ENCODE data around the gene RARG. TPM values are rescaled to one million over a fixed set of nuclear protein-coding genes. Genes with fewer than 3 reads are reported as not detected.

The RARG gene
- total and polyA plus RNA-seq, 2 of the 8 experiments (the other 6 are each of a cell fraction or from before 2014, with no cell fraction given) = 68.6 to 68.9 TPM

- Histone ChIP-seq H3K9me3 (ENCODE audit: insufficient read depth in 2 of 2, low read depth in 1 of 2, low read length in 1 of 2) (no peaks in the 10 kb centered on the region), H4K91ac (replicated peaks; ENCODE audit: insufficient read length, low read length) (no peak overlapping the region), H3K4me3 (ENCODE audit: extremely low read depth in 1 of 4, insufficient read depth in 2 of 4, low read depth in 3 of 4, low read length in 4 of 4) (peak overlapping the region in 3 of 4 experiments; percentile 14 to 97 (median 89); a peak in 5 of 8 replicates), H3K4me1 (replicated peaks in 1 of 4; ENCODE audit: control insufficient read depth in 3 of 4, insufficient read depth in 4 of 4, low read length in 3 of 4) (peaks cover 31 to 59% (median 46%) of the 10 kb centered on the region in 4 experiments), H2AK5ac (ENCODE audit: low read depth, low read length) (no peak overlapping the region), H3K4ac (replicated peaks; ENCODE audit: insufficient read length, low read depth, low read length) (no peak overlapping the region), H3K79me1 (ENCODE audit: low read depth, low read length) (peaks cover 6% of the 10 kb centered on the region), H4K20me1 (replicated peaks in 1 of 2; ENCODE audit: control insufficient read depth in 1 of 2, insufficient read depth in 2 of 2, low read length in 2 of 2) (peaks cover 0 to 3% of the 10 kb centered on the region in 2 experiments), H3K56ac (replicated peaks; ENCODE audit: insufficient read length, low read depth, low read length) (no peak overlapping the region), H3K27ac (ENCODE audit: low read depth, low read length) (no peak overlapping the region), H3K27me3 (replicated peaks in 1 of 4; ENCODE audit: control insufficient read depth in 3 of 4, extremely low read depth in 1 of 4, insufficient read depth in 3 of 4, low read length in 3 of 4) (peaks cover 0 to 3% (median 0%) of the 10 kb centered on the region in 4 experiments; a peak in 1 of 7 replicates), H3K23me2 (ENCODE audit: low read depth, low read length) (peaks cover 29% of the 10 kb centered on the region), H3K9ac (replicated peaks in 1 of 4; ENCODE audit: extremely low read depth in 1 of 4, low read depth in 3 of 4, low read length in 3 of 4) (no peak overlapping the region), H3K18ac (ENCODE audit: extremely low read depth, low read length) (peak overlapping the region; percentile 43; the same call in 1 of the 2 replicates), H3K23ac (ENCODE audit: insufficient read length) (no peak overlapping the region), H3K79me2 (ENCODE audit: control insufficient read depth in 1 of 2, insufficient read depth in 2 of 2, low read length in 2 of 2) (peaks cover 4 to 19% of the 10 kb centered on the region in 2 experiments; a peak in 3 of 4 replicates), H2AFZ (ENCODE audit: low read length) (no peak overlapping the region), H3K4me2 (ENCODE audit: insufficient read depth in 1 of 2, low read depth in 2 of 2, low read length in 2 of 2) (peak overlapping the region; percentile 99 to 100), H2BK20ac (ENCODE audit: low read length) (no peak overlapping the region), H4K8ac (ENCODE audit: extremely low read depth, insufficient read depth, low read length) (no peak overlapping the region), H3K36me3 (ENCODE audit: control insufficient read depth in 2 of 4, insufficient read depth in 4 of 4, low read length in 3 of 4) (no peaks in the 10 kb centered on the region; a peak in 1 of 8 replicates), H2BK120ac (replicated peaks; ENCODE audit: low read depth, low read length) (no peak overlapping the region), H2BK15ac (ENCODE audit: low read length) (no peak overlapping the region), H2BK5ac (ENCODE audit: low read depth, low read length) (no peak overlapping the region; the same call in 1 of the 2 replicates), H3K14ac (ENCODE audit: insufficient read length) (no peak overlapping the region), H4K5ac (ENCODE audit: insufficient read length, low read depth, low read length) (peak overlapping the region; percentile 26), H2BK12ac (ENCODE audit: low read depth, low read length) (no peak overlapping the region)
- FAIRE-seq (no peak), DNase-seq (ENCODE audit: low read depth in 1 of 2, low spot score in 2 of 2) (no peak)
- 40% methylated on average over 3 of the region's 5 CpGs; no CpG with 5 or more reads in 1 of the 2 experiments for WGBS, 2 experiments (ENCODE audit: extremely low coverage in 1 of 2, insufficient coverage in 1 of 2, insufficient read length in 1 of 2, insufficient replicate concordance in 2 of 2, low coverage in 1 of 2, low lambda C conversion rate in 2 of 2, missing lambda C conversion rate in 1 of 2)
- CTCF ChIA-PET (ENCODE audit: partially characterized antibody) = interaction anchor here (0.7 to 22.3 kb wide), 3 partner anchors 17 to 165 kb away, joined by 4 to 654 read pairs (median 535); partner anchors contain the start of genes ESPL1 and RARG
- POLR2A ChIA-PET (ENCODE audit: partially characterized antibody) = interaction anchor here (1.1 to 13.6 kb wide), 6 partner anchors 7 to 99 kb away, joined by 3 to 151 read pairs (median 4); partner anchors contain the start of genes AAAS, CSAD, PFDN5 and RARG
- no peak for TF ChIP-seq BCL11A (IDR thresholded peaks at IDR 0.05; ENCODE audit: low read depth in 2 of 2, low read length in 2 of 2)
- no peak for TF ChIP-seq MAX (IDR thresholded peaks at IDR 0.05)
- no peak for TF ChIP-seq NANOG (IDR thresholded peaks at IDR 0.05; ENCODE audit: insufficient read depth, low read depth, low read length, poor library complexity, severe bottlenecking)
- no peak for TF ChIP-seq SP1 (IDR thresholded peaks at IDR 0.05; ENCODE audit: low read depth, low read length)
- TF ChIP-seq YY1 (IDR thresholded peaks at IDR 0.05; ENCODE audit: low read depth, low read length) = no peak
- TF ChIP-seq TBP (IDR thresholded peaks at IDR 0.05; ENCODE audit: low read depth, low read length) = no peak
- TF ChIP-seq E2F6 (IDR thresholded peaks at IDR 0.05) = no peak
- no peak for TF ChIP-seq KDM4A (IDR thresholded peaks at IDR 0.05; ENCODE audit: low read depth, low read length, severe bottlenecking)
Measured at GRCh38 chr12:53222170-53222721, 9.8 kb downstream of the RARG start.
